ENCODE results near the gene MACROD2. TPM values are rescaled to one million over a fixed set of nuclear protein-coding genes. Genes with fewer than 3 reads are reported as not detected.

The MACROD2 gene
- polyA plus RNA-seq, 1 donor (not counting 4 experiments of a cell fraction or from before 2014, with no cell fraction given), result 0.71 TPM

- Histone ChIP-seq H3K4me3 (ENCODE audit: control insufficient read depth in 2 of 3, extremely low read depth in 1 of 3, insufficient read depth in 2 of 3, low read depth in 1 of 3, low read length in 3 of 3) (no peak overlapping the region), H3K27me3 (ENCODE audit: control insufficient read depth, extremely low read depth, insufficient read depth, low read length) (no peaks in the 10 kb centered on the region), H2AFZ (ENCODE audit: control insufficient read depth, low read length) (no peak overlapping the region), H3K9me1 (ENCODE audit: control insufficient read depth, extremely low read depth, insufficient read depth, low read length) (no peaks in the 10 kb centered on the region), H3K36me3 (ENCODE audit: control insufficient read depth in 2 of 2, extremely low read depth in 1 of 2, insufficient read depth in 2 of 2, low read length in 2 of 2) (no peaks in the 10 kb centered on the region), H3K9ac (ENCODE audit: control insufficient read depth, extremely low read depth, insufficient read depth, low read length) (no peak overlapping the region), H4K20me1 (ENCODE audit: control insufficient read depth, extremely low read depth, insufficient read depth, low read length) (no peaks in the 10 kb centered on the region), H3K9me3 (ENCODE audit: control insufficient read depth, low read depth, low read length) (no peaks in the 10 kb centered on the region), H3K27ac (ENCODE audit: control insufficient read depth, insufficient read depth, low read length) (no peak overlapping the region), H3K4me1 (ENCODE audit: control insufficient read depth, extremely low read depth, insufficient read depth, low read length) (peaks cover 6% of the 10 kb centered on the region), H3K79me2 (ENCODE audit: control insufficient read depth, insufficient read depth, low read length) (no peaks in the 10 kb centered on the region), H3K4me2 (ENCODE audit: control insufficient read depth, extremely low read depth, insufficient read depth, low read depth, low read length) (no peak overlapping the region)
- dilution Hi-C loops (cut with MboI; ENCODE audit: extremely low pct_ligation_motif_present, low sequenced_read_pairs), result no loop called here
- no peak for FAIRE-seq
- TF ChIP-seq EZH2 (IDR thresholded peaks at IDR 0.05; ENCODE audit: low read length) (no peak), CTCF (optimal IDR thresholded peaks at IDR 0.05 in 1 of 3, IDR thresholded peaks at IDR 0.05 in 1 of 3, conservative IDR thresholded peaks at IDR 0.05 in 1 of 3; ENCODE audit: extremely low read depth in 1 of 3, insufficient read depth in 2 of 3, low read length in 3 of 3) (no peak)
- DNase-seq (ENCODE audit: low read depth, low spot score), result no peak
Measured at GRCh38 chr20:15675813-15676484, 1680.6 kb downstream of the MACROD2 start.

GRCh38 chr20:15676815-15677214, 1681.5 kb downstream of the MACROD2 start:
- FAIRE-seq (no peak), DNase-seq (ENCODE audit: low read depth, low spot score) (no peak)
- Histone ChIP-seq H3K27ac (ENCODE audit: control insufficient read depth, insufficient read depth, low read length) (no peak overlapping the region), H3K79me2 (ENCODE audit: control insufficient read depth, insufficient read depth, low read length) (no peaks in the 10 kb centered on the region), H3K27me3 (ENCODE audit: control insufficient read depth, extremely low read depth, insufficient read depth, low read length) (no peaks in the 10 kb centered on the region), H3K36me3 (ENCODE audit: control insufficient read depth in 2 of 2, extremely low read depth in 1 of 2, insufficient read depth in 2 of 2, low read length in 2 of 2) (no peaks in the 10 kb centered on the region), H2AFZ (ENCODE audit: control insufficient read depth, low read length) (no peak overlapping the region), H3K9me3 (ENCODE audit: control insufficient read depth, low read depth, low read length) (no peaks in the 10 kb centered on the region), H3K4me2 (ENCODE audit: control insufficient read depth, extremely low read depth, insufficient read depth, low read depth, low read length) (no peak overlapping the region), H3K9me1 (ENCODE audit: control insufficient read depth, extremely low read depth, insufficient read depth, low read length) (no peaks in the 10 kb centered on the region), H3K4me1 (ENCODE audit: control insufficient read depth, extremely low read depth, insufficient read depth, low read length) (peaks cover 6% of the 10 kb centered on the region), H3K4me3 (ENCODE audit: control insufficient read depth in 2 of 3, extremely low read depth in 1 of 3, insufficient read depth in 2 of 3, low read depth in 1 of 3, low read length in 3 of 3) (no peak overlapping the region), H4K20me1 (ENCODE audit: control insufficient read depth, extremely low read depth, insufficient read depth, low read length) (no peaks in the 10 kb centered on the region), H3K9ac (ENCODE audit: control insufficient read depth, extremely low read depth, insufficient read depth, low read length) (no peak overlapping the region)
- dilution Hi-C loops (cut with MboI; ENCODE audit: extremely low pct_ligation_motif_present, low sequenced_read_pairs), result no loop called here
- TF ChIP-seq EZH2 (IDR thresholded peaks at IDR 0.05; ENCODE audit: low read length), result no peak

- dilution Hi-C loops (cut with MboI; ENCODE audit: extremely low pct_ligation_motif_present, low sequenced_read_pairs), result no loop called here
- no peak for FAIRE-seq
- H4K20me1 ChIP-seq (ENCODE audit: control insufficient read depth, extremely low read depth, insufficient read depth, low read length), result no peaks in the 10 kb centered on the region
- TF ChIP-seq EZH2 (IDR thresholded peaks at IDR 0.05; ENCODE audit: low read length), result no peak
- H2AFZ ChIP-seq (ENCODE audit: control insufficient read depth, low read length), result no peak overlapping the region
- no peaks in the 10 kb centered on the region for H3K9me3 ChIP-seq (ENCODE audit: control insufficient read depth, low read depth, low read length)
- no peaks in the 10 kb centered on the region for H3K9me1 ChIP-seq (ENCODE audit: control insufficient read depth, extremely low read depth, insufficient read depth, low read length)
- no peaks in the 10 kb centered on the region for H3K79me2 ChIP-seq (ENCODE audit: control insufficient read depth, insufficient read depth, low read length)
- H3K4me2 ChIP-seq (ENCODE audit: control insufficient read depth, extremely low read depth, insufficient read depth, low read depth, low read length), result no peak overlapping the region
- H3K27ac ChIP-seq (ENCODE audit: control insufficient read depth, insufficient read depth, low read length), result no peak overlapping the region
- H3K4me1 ChIP-seq (ENCODE audit: control insufficient read depth, extremely low read depth, insufficient read depth, low read length), result no peaks in the 10 kb centered on the region
- DNase-seq (ENCODE audit: low read depth, low spot score), result no peak
- H3K36me3 ChIP-seq (ENCODE audit: control insufficient read depth in 2 of 2, extremely low read depth in 1 of 2, insufficient read depth in 2 of 2, low read length in 2 of 2), result no peaks in the 10 kb centered on the region
- no peaks in the 10 kb centered on the region for H3K27me3 ChIP-seq (ENCODE audit: control insufficient read depth, extremely low read depth, insufficient read depth, low read length)
- H3K4me3 ChIP-seq (ENCODE audit: control insufficient read depth in 2 of 3, extremely low read depth in 1 of 3, insufficient read depth in 2 of 3, low read depth in 1 of 3, low read length in 3 of 3), result no peak overlapping the region
- no peak overlapping the region for H3K9ac ChIP-seq (ENCODE audit: control insufficient read depth, extremely low read depth, insufficient read depth, low read length)
Measured at GRCh38 chr20:15682690-15683089, 1687.4 kb downstream of the MACROD2 start.
